Activated CD8-positive, alpha-beta T cell treated with anti-CD3 and anti-CD28 coated beads, Interleukin-2, amount 10 ng/mL, durations not matched to agents 7 days and 5 days (primary cell): ENCODE measurements around the gene TRIM44. TPM values are rescaled to one million over a fixed set of nuclear protein-coding genes. Genes with fewer than 3 reads are reported as not detected.

ENCODE experiments used
- ATAC-seq: fragments of 150-1000 bp; cut with Tn5 transposase; one replicate; pipeline ENCODE4 v1.10.0; 2021; ENCODE audit warnings: moderate library complexity
- CTCF ChIA-PET: fragments of 350-600 bp; sonication (Branson Sonifier 250); formaldehyde crosslinking; loops from one replicate; lab custom pipeline; 2021; ENCODE audit warnings: antibody characterized with exemption; lab: Charles Lee
- POLR2A ChIA-PET: fragments of 350-600 bp; sonication (Branson Sonifier 250); formaldehyde crosslinking; loops from one replicate; lab custom pipeline; 2021; ENCODE audit warnings: antibody characterized with exemption; lab: Charles Lee
- DNase-seq: peaks from one replicate; pipeline ENCODE4 v3.0.0-alpha.2; 2020
- H3K27ac Mint-ChIP-seq: one replicate; pipeline ENCODE4 v1.8.0; 2021; ENCODE audit warnings: mild to moderate bottlenecking, mixed read lengths
- H3K27me3 Mint-ChIP-seq: one replicate; pipeline ENCODE4 v1.8.0; 2021; ENCODE audit warnings: low read depth, mixed read lengths
- H3K36me3 Mint-ChIP-seq: one replicate; pipeline ENCODE4 v1.8.0; 2021; ENCODE audit warnings: low read depth, mixed read lengths
- H3K4me1 Mint-ChIP-seq: one replicate; pipeline ENCODE4 v1.8.0; 2021; ENCODE audit warnings: low read depth, mixed read lengths
- H3K4me3 Mint-ChIP-seq: one replicate; pipeline ENCODE4 v1.8.0; 2021; ENCODE audit warnings: mild to moderate bottlenecking, mixed read lengths
- H3K9me3 Mint-ChIP-seq: one replicate; pipeline ENCODE4 v1.8.0; 2022; ENCODE audit warnings: mixed read lengths; ENCODE audit not compliant: insufficient read depth
- total RNA-seq, 2 experiments: library from RNA; stranded (reverse); gene quantifications; one replicate each; pipeline ENCODE4 v1.2.3, GENCODE V29; 2021

TRIM44 gene
- total RNA-seq, 2 experiments from 2014 or later = 33.8 to 34.5 TPM

DNA sequence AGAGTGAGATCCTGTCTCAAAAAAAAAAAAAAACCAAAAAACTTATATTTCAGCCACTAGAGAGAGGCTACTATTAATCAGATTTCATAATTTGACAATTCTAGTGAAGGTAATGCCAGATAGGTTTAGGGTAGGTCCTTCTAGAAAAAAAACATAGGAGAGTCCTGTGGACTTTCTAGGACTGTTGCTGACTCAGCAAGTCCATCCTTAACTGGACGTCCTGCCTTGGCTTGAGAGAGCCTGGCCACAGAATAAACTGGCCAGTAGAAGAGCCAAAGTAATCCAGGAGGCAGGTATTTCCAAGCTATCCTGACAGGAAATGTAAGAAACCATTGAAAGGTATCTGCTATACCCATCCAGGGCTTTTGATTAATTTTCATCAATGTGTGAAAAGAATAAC lies 64.6 kb downstream of the TRIM44 start:
- Mint-ChIP-seq H3K9me3 (peaks cover 3% of the 10 kb centered on the region), H3K4me1 (no peaks in the 10 kb centered on the region), H3K36me3 (peaks cover 35% of the 10 kb centered on the region), H3K4me3 (no peak overlapping the region), H3K27ac (no peak overlapping the region), H3K27me3 (no peaks in the 10 kb centered on the region)
- ChIA-PET CTCF (no interaction called here), POLR2A (no interaction called here)
- DNase-seq = no peak
- no peak for ATAC-seq

DNA sequence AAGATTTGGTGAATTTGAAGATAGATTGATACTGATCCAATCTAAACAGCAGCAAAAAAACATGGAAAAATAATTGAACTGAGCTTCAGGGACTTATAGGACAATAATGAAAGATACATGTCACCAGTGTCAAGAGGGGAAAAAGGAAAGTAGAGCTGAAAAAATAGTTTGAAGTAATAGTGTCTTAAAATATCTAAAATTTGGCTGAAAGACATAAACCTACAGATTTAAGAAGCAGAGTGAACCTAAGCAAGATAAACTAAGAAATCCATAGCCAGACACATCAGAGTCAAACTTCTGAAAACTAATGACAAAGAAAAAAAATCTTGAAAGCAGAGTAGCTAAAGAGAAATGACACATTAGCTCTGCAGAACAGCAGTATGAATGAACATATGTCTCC lies 67.7 kb downstream of the TRIM44 start:
- peaks cover 46% of the 10 kb centered on the region for H3K36me3 Mint-ChIP-seq

DNA sequence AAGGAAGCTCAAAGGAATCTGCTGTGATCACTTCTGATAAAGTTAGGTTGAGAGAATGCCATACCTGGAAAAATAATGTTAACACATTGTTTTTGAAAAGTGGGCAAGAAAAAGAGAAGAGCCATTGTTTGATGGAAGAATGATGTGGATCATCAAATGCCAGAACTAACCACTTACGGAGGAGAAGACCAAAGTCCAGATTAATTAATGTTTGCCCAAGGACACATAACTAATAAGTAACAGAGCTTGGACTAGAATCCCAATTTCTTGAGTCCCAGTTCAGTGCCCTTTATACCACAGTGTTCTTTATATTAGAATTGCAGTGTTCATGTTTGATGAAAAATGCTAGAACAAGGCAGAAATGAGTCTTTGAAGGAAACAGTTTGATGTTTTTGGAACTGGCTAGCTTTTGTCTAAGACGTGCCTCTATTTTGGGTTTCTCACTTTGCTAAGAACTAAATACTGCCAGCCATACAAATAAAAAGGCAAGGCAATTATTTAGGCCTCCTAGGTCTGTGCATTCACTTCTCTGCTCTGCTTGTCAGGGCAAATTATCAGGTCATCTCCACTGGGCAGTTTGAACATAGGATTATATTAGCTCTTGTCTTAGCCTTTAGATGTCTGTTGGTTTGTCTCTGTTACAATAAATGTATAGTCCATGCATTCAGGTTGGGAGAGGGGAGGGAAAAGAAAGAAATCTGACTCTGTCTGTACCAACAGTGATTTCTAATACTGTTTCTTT lies 72.3 kb downstream of the TRIM44 start:
- CTCF ChIA-PET = interaction anchor here (1.1 to 1.7 kb wide), 2 partner anchors 26 to 87 kb away, joined by 3 read pairs; no protein-coding TSS in a partner anchor
- Mint-ChIP-seq H3K4me3 (no peak overlapping the region), H3K36me3 (peaks cover 42% of the 10 kb centered on the region), H3K27me3 (no peaks in the 10 kb centered on the region), H3K27ac (no peak overlapping the region), H3K9me3 (peaks cover 7% of the 10 kb centered on the region), H3K4me1 (peaks cover 8% of the 10 kb centered on the region)
- DNase-seq = no peak
- POLR2A ChIA-PET = no interaction called here
- no peak for ATAC-seq

More for the DNA sequence above, 67.7 kb downstream of the TRIM44 start:
- DNase-seq (no peak), ATAC-seq (no peak)
- no peaks in the 10 kb centered on the region for H3K27me3 Mint-ChIP-seq
- ChIA-PET POLR2A (no interaction called here), CTCF (no interaction called here)
- H3K27ac Mint-ChIP-seq = no peak overlapping the region
- peaks cover 2% of the 10 kb centered on the region for H3K4me1 Mint-ChIP-seq
- no peak overlapping the region for H3K4me3 Mint-ChIP-seq
- H3K9me3 Mint-ChIP-seq = peaks cover 10% of the 10 kb centered on the region

DNA sequence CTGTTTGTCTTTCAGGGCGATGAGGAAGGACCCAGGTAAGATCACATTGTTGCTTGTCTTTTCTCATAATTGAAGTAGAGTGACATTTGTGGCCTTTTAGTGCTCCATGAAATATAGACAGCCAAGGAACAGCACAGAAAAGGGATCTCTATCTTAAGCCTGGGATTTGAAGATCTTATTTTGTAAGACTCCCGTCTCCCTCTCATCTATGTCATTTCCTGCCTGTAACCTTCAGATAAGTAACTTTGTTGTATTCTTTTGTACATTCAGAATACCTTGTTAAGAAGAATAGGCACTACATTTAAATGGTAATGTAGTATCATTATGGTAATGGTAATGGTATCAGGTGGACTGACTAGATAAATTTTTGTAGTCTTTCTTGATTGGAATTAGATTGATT lies 72.8 kb downstream of the TRIM44 start:
- CTCF ChIA-PET = no interaction called here

DNA sequence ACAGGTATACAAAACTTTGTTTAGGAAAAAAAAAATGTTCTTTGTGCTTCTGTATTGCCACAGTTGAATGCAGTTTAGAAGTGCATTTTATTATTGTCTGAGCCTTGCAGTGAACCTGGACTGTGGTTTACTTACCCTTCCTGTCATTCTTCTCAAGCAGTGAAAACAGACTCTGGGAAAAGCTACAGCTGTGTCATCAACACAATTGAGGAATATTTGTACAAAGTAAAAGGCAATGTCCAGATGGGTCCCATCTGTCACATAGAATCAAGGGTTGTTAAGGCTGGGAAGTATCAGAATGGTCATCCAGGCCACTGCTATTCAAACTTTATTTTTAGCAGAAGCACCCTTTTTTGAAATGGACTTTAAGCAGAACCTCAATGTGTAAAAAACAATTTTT lies 73.3 kb downstream of the TRIM44 start:
- H3K9me3 Mint-ChIP-seq = peaks cover 7% of the 10 kb centered on the region
- H3K4me1 Mint-ChIP-seq = peaks cover 16% of the 10 kb centered on the region
- no peak overlapping the region for H3K27ac Mint-ChIP-seq
- DNase-seq (no peak), ATAC-seq (no peak)
- H3K36me3 Mint-ChIP-seq = peaks cover 37% of the 10 kb centered on the region
- no peaks in the 10 kb centered on the region for H3K27me3 Mint-ChIP-seq
- POLR2A ChIA-PET = no interaction called here
- H3K4me3 Mint-ChIP-seq = no peak overlapping the region
- CTCF ChIA-PET = no interaction called here

More for the DNA sequence above, 72.8 kb downstream of the TRIM44 start:
- no peak for ATAC-seq
- H3K4me3 Mint-ChIP-seq = no peak overlapping the region
- POLR2A ChIA-PET = no interaction called here
- no peak for DNase-seq
- H3K36me3 Mint-ChIP-seq = peaks cover 38% of the 10 kb centered on the region
- H3K27me3 Mint-ChIP-seq = no peaks in the 10 kb centered on the region
- H3K9me3 Mint-ChIP-seq = peaks cover 7% of the 10 kb centered on the region
- H3K4me1 Mint-ChIP-seq = peaks cover 12% of the 10 kb centered on the region
- H3K27ac Mint-ChIP-seq = no peak overlapping the region

DNA sequence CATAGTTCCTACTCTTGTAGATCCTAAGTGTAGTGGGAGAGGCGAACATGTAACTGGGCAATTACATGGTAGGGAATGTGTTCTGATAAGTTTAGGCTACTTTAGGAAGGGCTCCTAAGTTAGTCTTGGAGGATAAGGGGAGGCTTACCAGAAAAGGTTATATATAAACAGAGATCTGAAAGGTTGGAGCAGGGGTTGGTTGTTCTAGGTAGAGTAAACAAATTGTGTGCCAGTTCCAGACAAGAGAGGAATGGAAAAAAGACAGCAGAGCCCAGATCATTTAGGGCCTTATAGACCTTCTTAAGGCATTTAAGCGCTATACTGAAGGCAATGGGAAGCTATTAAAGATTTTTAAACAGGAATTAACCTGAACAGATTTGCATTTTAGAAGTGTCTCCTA lies 74.4 kb downstream of the TRIM44 start:
- Mint-ChIP-seq H3K9me3 (peaks cover 7% of the 10 kb centered on the region), H3K36me3 (peaks cover 36% of the 10 kb centered on the region), H3K4me3 (no peak overlapping the region), H3K27ac (no peak overlapping the region), H3K27me3 (no peaks in the 10 kb centered on the region), H3K4me1 (peaks cover 22% of the 10 kb centered on the region)
- ATAC-seq (no peak), DNase-seq (no peak)
- ChIA-PET CTCF (no interaction called here), POLR2A (no interaction called here)

DNA sequence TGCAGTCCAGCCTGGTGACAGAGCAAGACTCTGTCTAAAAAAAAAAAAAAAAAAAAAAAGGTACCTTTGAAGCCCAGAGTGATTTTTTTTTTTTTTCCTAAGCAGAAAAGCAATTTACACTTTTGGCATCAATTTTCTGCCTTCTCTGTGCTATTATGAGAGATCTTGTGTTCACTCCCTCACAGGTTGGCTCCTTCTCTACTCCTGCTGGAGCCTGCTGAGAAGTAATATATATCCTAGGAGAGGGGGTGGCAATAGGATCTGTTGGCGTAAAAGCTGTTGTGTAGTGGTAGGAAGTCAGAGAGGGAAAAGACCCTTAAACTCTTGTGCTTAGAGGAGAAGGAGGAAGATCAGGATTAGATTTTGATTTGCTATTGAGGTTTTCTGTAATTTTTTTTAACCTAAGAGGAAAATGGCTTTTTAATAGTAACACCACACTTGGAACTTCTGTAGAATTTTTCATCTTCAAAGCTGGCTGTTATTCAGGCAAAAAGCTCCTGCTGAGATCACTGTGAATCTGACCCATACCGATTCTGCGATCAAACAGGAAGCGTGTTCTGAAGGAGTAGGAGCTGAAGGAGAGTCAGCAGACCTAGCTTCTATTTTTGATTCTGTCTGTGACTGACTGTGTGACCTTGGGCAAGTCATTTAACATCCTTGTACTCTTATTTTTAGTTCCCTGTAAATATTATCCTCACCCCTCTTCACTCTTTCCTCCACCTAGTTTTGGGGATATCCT lies 77.7 kb downstream of the TRIM44 start:
- H3K9me3 Mint-ChIP-seq = no peaks in the 10 kb centered on the region
- peaks cover 20% of the 10 kb centered on the region for H3K4me1 Mint-ChIP-seq
- ChIA-PET CTCF (no interaction called here), POLR2A (no interaction called here)
- H3K36me3 Mint-ChIP-seq = peaks cover 26% of the 10 kb centered on the region
- no peaks in the 10 kb centered on the region for H3K27me3 Mint-ChIP-seq
- no peak overlapping the region for H3K27ac Mint-ChIP-seq
- DNase-seq (no peak), ATAC-seq (no peak)
- H3K4me3 Mint-ChIP-seq = no peak overlapping the region

DNA sequence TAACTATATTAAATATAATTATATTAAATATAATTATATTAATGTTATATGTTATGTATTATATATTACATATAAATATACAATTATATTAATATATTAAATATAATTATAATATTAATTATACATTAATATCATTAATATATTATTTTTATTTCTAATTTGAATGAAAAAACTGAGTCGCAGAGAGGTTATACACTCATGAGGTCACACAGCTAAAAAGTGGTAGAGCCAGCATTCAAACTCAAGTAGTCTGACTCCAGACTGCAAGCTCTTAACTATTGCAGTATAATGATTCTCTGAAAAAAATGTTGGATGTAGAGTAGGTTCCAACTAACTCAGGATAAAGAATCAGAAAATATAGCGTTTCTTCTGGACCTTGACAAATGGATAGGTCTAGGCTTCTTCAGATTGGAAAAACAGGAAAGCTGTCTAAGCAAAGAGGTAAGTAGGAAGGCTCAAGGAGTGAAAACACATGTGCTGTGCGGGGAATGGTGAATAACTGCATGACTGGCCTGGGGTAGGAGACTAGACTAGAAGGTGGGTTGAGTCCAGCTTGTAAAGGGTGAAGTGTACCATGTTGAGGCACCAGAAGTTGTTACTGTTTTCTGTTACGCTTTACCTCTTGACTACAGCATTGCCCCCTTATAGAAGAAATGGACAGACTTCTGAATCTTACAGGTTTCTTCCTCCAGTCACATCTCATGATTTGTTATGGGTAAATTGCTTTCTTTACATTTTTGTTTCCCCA lies 80.3 kb downstream of the TRIM44 start:
- peak; percentile 51 for ATAC-seq
- Mint-ChIP-seq H3K9me3 (no peaks in the 10 kb centered on the region), H3K27ac (no peak overlapping the region), H3K27me3 (no peaks in the 10 kb centered on the region), H3K4me1 (peaks cover 13% of the 10 kb centered on the region), H3K4me3 (no peak overlapping the region), H3K36me3 (peaks cover 8% of the 10 kb centered on the region)
- ChIA-PET CTCF (interaction anchor here (0.9 kb wide), 1 partner anchor 79 kb away, joined by 3 read pairs; no protein-coding TSS in a partner anchor), POLR2A (no interaction called here)
- peak; percentile 21 for DNase-seq

DNA sequence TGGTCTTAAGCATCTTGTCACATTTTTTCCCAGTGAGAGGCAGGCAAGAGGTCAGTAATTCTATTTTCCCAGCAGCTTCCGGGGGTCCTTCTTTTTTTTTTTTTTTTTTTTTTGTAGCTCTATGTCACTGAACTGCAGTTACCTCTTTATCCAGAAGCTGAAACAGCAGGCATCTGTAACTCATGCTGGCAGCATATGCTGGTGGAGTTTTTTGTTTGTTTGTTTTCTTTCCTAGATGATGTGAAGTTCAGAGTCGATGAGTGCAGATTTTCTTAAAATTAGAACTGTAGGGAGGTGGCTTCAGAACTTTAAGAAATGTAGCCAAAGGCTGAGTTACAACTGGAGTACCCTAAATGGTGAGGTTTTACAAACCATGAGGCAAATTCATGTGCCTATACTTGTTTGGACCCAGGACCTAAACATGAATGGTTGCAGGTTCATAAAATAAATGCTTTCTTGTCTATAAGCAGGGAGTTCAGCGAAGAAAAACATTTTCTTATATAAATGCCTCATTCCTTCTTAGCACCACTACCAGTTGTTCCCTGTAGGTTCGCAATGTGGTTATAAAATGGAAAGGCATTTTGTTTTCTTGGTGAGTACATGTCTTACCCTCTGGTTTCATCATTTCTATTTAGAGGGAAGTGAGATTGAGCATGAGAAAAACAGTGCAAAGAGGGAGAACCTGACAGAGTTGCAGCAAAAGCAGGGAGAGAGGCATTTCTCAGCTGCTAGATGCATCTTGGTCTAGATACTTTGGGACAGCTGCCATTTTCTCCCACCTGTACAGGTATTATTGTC lies 84.0 kb downstream of the TRIM44 start:
- no peaks in the 10 kb centered on the region for H3K9me3 Mint-ChIP-seq
- POLR2A ChIA-PET = no interaction called here
- H3K27me3 Mint-ChIP-seq = no peaks in the 10 kb centered on the region
- DNase-seq = no peak
- no peaks in the 10 kb centered on the region for H3K4me1 Mint-ChIP-seq
- H3K36me3 Mint-ChIP-seq = peaks cover 1% of the 10 kb centered on the region
- no peak for ATAC-seq
- CTCF ChIA-PET = interaction anchor here (1.4 kb wide), 1 partner anchor 12 kb away, joined by 3 read pairs; no protein-coding TSS in a partner anchor
- no peak overlapping the region for H3K4me3 Mint-ChIP-seq
- no peak overlapping the region for H3K27ac Mint-ChIP-seq

DNA sequence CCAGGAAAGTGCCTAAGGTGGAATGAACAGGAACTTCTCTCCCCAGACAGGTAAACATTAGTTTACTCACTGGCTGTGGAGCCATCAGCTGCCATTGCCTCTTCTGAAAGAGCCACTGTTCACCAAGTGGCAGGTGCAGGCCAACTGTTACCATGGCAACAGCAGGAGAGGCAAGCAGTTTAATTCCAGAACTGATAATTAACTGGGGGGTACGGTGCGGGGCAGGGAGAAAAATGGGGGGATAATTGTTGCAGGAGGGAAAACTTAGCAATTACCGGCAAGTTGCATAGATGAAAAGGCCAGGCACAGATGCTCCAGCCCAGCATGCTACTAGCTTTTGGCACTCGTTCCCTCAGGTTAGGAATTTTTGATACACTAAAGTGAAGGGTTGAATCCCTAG lies 85.1 kb downstream of the TRIM44 start:
- POLR2A ChIA-PET = no interaction called here
- CTCF ChIA-PET = interaction anchor here (1.4 kb wide), 1 partner anchor 11 kb away, joined by 3 read pairs; no protein-coding TSS in a partner anchor

DNA sequence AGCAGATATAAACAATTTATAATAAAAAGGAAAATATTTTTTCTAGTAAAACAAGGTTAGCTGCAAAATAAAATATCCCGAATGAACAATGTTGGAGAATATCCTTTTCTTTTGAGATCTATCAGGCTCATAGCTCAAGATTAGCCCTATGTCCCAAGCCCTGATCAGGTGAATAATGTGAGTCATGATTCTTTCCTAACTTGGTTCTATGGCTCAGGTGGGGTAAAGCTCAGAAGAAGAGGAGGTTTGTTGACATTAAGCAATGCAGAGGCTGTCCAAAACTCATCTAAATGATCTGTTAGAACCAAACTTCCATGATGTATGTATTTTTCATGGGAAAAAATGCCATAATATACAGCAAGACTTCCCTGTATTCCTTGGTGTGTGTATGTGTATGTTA lies 86.1 kb downstream of the TRIM44 start:
- Mint-ChIP-seq H3K4me3 (no peak overlapping the region), H3K36me3 (peaks cover 3% of the 10 kb centered on the region), H3K9me3 (no peaks in the 10 kb centered on the region), H3K27me3 (no peaks in the 10 kb centered on the region), H3K4me1 (no peaks in the 10 kb centered on the region), H3K27ac (no peak overlapping the region)
- ChIA-PET CTCF (no interaction called here), POLR2A (no interaction called here)
- no peak for ATAC-seq
- no peak for DNase-seq

More for the DNA sequence above, 85.1 kb downstream of the TRIM44 start:
- no peaks in the 10 kb centered on the region for H3K9me3 Mint-ChIP-seq
- no peaks in the 10 kb centered on the region for H3K27me3 Mint-ChIP-seq
- no peak overlapping the region for H3K4me3 Mint-ChIP-seq
- no peaks in the 10 kb centered on the region for H3K4me1 Mint-ChIP-seq
- H3K36me3 Mint-ChIP-seq = peaks cover 1% of the 10 kb centered on the region
- ATAC-seq (no peak), DNase-seq (no peak)
- H3K27ac Mint-ChIP-seq = no peak overlapping the region
